Upper lobe of left lung (tissue), 6 donors: ENCODE measurements around the gene CHST5. TPM values are rescaled to one million over a fixed set of nuclear protein-coding genes. Genes with fewer than 3 reads are reported as not detected.

ENCODE experiments used
- ATAC-seq, 2 donors: fragments of 200-7000 bp; cut with Tn5 transposase; one replicate each; pipeline ENCODE4 v1.9.1; 2022; ENCODE audit warnings: mild to moderate bottlenecking in 2 of 2, moderate library complexity in 2 of 2; ENCODE audit not compliant: low FRiP score in 2 of 2
- DNase-seq, 2 donors: peaks; one replicate each; pipeline ENCODE4 v3.0.0-alpha.2; 2019 to 2020
- H3K27ac ChIP-seq, 4 donors: fragments of 200-600 bp; sonication (generic); one replicate each; pipeline ENCODE4 v1.5.1; 2016 to 2019
- H3K27me3 ChIP-seq, 4 donors: fragments of 200-600 bp; sonication (generic); one replicate each; pipeline ENCODE4 v1.5.1; 2017 to 2019
- H3K36me3 ChIP-seq, 4 donors: fragments of 200-600 bp; sonication (generic); one replicate each; pipeline ENCODE4 v1.5.1; 2016 to 2019
- H3K4me1 ChIP-seq, 4 donors: fragments of 200-600 bp; sonication (generic); one replicate each; pipeline ENCODE4 v1.5.1; 2018 to 2019
- H3K4me3 ChIP-seq, 4 donors: fragments of 200-600 bp; sonication (generic); one replicate each; pipeline ENCODE4 v1.5.1; 2017 to 2019; ENCODE audit warnings: mild to moderate bottlenecking in 2 of 4, moderate library complexity in 1 of 4
- H3K9me3 ChIP-seq, 4 donors: fragments of 200-600 bp; sonication (generic); one replicate each; pipeline ENCODE4 v1.5.1; 2018 to 2019
- CTCF ChIP-seq, 6 experiments: fragments of 450-650 bp in 4 of 6; fragments of 200-600 bp in 2 of 6; sonication (generic) in 2 of 6; IDR thresholded peaks; one replicate each; pipeline ENCODE4 v1.5.1; 2016 to 2019; ENCODE audit warnings: antibody characterized with exemption in 6 of 6
- EP300 ChIP-seq, 4 donors: sonication (generic); formaldehyde crosslinking; IDR thresholded peaks; one replicate each; pipeline ENCODE4 v1.5.1; 2017; ENCODE audit warnings: antibody characterized with exemption in 4 of 4, control low read depth in 2 of 4
- POLR2A ChIP-seq, 4 donors: fragments of 450-650 bp; IDR thresholded peaks; one replicate each; pipeline ENCODE4 v1.5.1; 2016 to 2017; ENCODE audit warnings: antibody characterized with exemption in 4 of 4, mild to moderate bottlenecking in 2 of 4
- POLR2AphosphoS5 ChIP-seq, 2 donors: sonication (generic); formaldehyde crosslinking; IDR thresholded peaks; one replicate each; pipeline ENCODE4 v1.5.1; 2017; ENCODE audit warnings: antibody characterized with exemption in 2 of 2
- WGBS, 2 donors: methylation state at CpG; one replicate each; pipeline ENCODE4 v1.1.5; 2017 to 2018; 5-methylcytosine and 5-hydroxymethylcytosine counted together
- total RNA-seq, 6 donors: library from RNA; depleted of rRNA in 4 of 6; stranded (reverse); fragments of >200 nt in 4 of 6; gene quantifications; one replicate each; pipeline versions ENCODE4 v1.1.0 to v1.2.1, GENCODE V29; 2016 to 2021
- donor health status: DM: no; HTN: no; CAD: no; lungs with moderate emphysema.
- donor health status: DM: no; HTN: yes; CAD: no; lungs with severe emphysema.

The CHST5 gene
- total RNA-seq, 6 donors from 2014 or later, result 0.11 to 1.7 (median 0.51) TPM; not detected in 3

DNA sequence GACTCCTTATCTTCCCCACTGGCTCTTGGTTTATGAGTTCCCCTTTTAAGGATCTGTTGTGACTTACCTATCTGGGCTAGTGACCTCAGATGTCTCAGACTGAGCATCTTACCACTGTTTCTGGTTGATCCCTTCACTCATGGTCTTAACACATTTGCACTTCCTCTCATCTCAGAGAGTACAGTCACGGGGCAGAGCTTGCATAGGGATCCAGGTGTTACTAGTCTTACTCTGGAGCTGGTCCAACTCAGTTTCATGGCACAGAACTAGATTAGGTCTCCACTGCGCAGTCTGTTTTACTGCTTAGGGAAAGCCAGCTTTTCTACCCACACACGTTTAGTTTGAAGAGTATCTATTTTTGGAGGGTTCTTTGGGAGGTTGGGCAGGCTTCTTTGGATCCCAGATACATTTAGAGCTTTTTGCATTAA is 40.5 kb upstream of the CHST5 start:
- Histone ChIP-seq H3K9me3 (no peaks in the 10 kb centered on the region), H3K27ac (no peak overlapping the region), H3K36me3 (peaks cover 29 to 89% (median 76%) of the 10 kb centered on the region in 4 donors), H3K4me3 (no peak overlapping the region), H3K4me1 (peaks cover 0 to 23% (median 5%) of the 10 kb centered on the region in 4 donors), H3K27me3 (no peaks in the 10 kb centered on the region)
- TF ChIP-seq POLR2A (IDR thresholded peaks at IDR 0.05), result no peak
- DNase-seq (no peak), ATAC-seq (peak in 1 of 2 donors; percentile 34)
- 64 to 84% methylated on average over 3 of the region's 3 CpGs for WGBS, 2 donors

- 72 to 76% methylated on average over 3 of the region's 3 CpGs for WGBS, 2 donors
- no peak for DNase-seq
- Histone ChIP-seq H3K4me1 (peaks cover 0 to 28% (median 9%) of the 10 kb centered on the region in 4 donors), H3K4me3 (no peak overlapping the region), H3K9me3 (no peaks in the 10 kb centered on the region), H3K27ac (no peak overlapping the region), H3K36me3 (peaks cover 29 to 93% (median 81%) of the 10 kb centered on the region in 4 donors), H3K27me3 (no peaks in the 10 kb centered on the region)
- TF ChIP-seq EP300 (IDR thresholded peaks at IDR 0.05) (no peak), POLR2A (IDR thresholded peaks at IDR 0.05) (no peak), POLR2AphosphoS5 (IDR thresholded peaks at IDR 0.05) (no peak), CTCF (IDR thresholded peaks at IDR 0.05) (no peak)
- ATAC-seq, result no peak
Measured at GRCh38 chr16:75575958-75576357, 40.0 kb upstream of the CHST5 start.

- H3K4me3 ChIP-seq, result no peak overlapping the region
- H3K36me3 ChIP-seq, result peaks cover 26 to 100% (median 85%) of the 10 kb centered on the region in 4 donors
- ATAC-seq (no peak), DNase-seq (no peak)
- H3K4me1 ChIP-seq, result peaks cover 17 to 46% (median 21%) of the 10 kb centered on the region in 4 donors
- no peak overlapping the region for H3K27ac ChIP-seq
- 78 to 80% methylated on average over 5 of the region's 5 CpGs for WGBS, 2 donors
- H3K9me3 ChIP-seq, result no peaks in the 10 kb centered on the region
- TF ChIP-seq EP300 (IDR thresholded peaks at IDR 0.05) (no peak), CTCF (IDR thresholded peaks at IDR 0.05) (no peak), POLR2AphosphoS5 (IDR thresholded peaks at IDR 0.05) (no peak), POLR2A (IDR thresholded peaks at IDR 0.05) (no peak)
- no peaks in the 10 kb centered on the region for H3K27me3 ChIP-seq
Measured at GRCh38 chr16:75573955-75574354, 38.0 kb upstream of the CHST5 start.

DNA sequence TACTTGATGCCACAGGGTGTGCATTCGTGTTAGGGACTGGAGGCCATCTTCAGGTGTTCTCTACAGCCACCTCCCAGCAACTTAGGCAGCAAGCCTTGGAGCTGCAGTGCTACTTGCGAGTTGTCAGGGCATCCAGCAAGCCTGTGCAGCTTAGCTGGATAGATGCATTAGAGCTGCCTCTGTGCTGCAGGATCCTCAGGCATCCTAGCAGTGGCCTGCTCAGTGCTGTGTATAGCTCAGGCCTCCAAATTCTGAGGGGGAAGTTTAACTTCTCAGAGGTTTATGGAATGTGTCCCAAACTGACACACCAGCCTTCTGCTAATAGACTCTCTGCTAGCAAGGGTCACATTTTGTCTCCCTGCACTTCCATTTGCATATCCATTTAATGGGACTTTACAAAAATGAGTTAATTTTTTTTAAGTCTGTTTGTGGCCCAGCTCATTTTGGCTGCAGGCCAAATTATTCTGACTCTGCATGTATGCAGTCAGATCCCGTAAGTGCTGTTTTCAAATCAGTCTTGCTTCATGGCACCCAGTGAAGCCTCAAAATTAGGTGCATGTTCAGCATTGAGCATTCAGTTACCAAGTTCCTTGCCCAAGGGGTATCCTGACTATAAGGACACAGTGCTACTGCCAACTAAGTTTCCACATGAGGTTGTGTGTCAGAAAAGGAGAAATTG is 37.1 kb upstream of the CHST5 start:
- WGBS, 2 donors, result 63 to 77% methylated on average over 2 to 3 of the region's 3 CpGs
- Histone ChIP-seq H3K36me3 (peaks cover 17 to 100% (median 85%) of the 10 kb centered on the region in 4 donors), H3K9me3 (no peaks in the 10 kb centered on the region), H3K4me3 (no peak overlapping the region), H3K27ac (peak overlapping the region in 1 of 4 donors; percentile 11), H3K27me3 (no peaks in the 10 kb centered on the region), H3K4me1 (peaks cover 18 to 55% (median 27%) of the 10 kb centered on the region in 4 donors)
- ATAC-seq, result no peak
- TF ChIP-seq EP300 (IDR thresholded peaks at IDR 0.05) (no peak), POLR2AphosphoS5 (IDR thresholded peaks at IDR 0.05) (no peak), POLR2A (IDR thresholded peaks at IDR 0.05) (no peak), CTCF (IDR thresholded peaks at IDR 0.05) (no peak)
- DNase-seq, result no peak

- H3K9me3 ChIP-seq, result no peaks in the 10 kb centered on the region
- peaks cover 32 to 71% (median 39%) of the 10 kb centered on the region in 4 donors for H3K4me1 ChIP-seq
- ATAC-seq, result no peak
- H3K27me3 ChIP-seq, result no peaks in the 10 kb centered on the region
- TF ChIP-seq EP300 (IDR thresholded peaks at IDR 0.05), result no peak
- no peak for TF ChIP-seq POLR2A (IDR thresholded peaks at IDR 0.05)
- TF ChIP-seq CTCF (IDR thresholded peaks at IDR 0.05), result no peak
- TF ChIP-seq POLR2AphosphoS5 (IDR thresholded peaks at IDR 0.05), result no peak
- peaks cover 5 to 81% (median 63%) of the 10 kb centered on the region in 4 donors for H3K36me3 ChIP-seq
- WGBS, 2 donors, result 56 to 62% methylated on average over 5 of the region's 5 CpGs
- peak overlapping the region in 1 of 4 donors; percentile 31 for H3K27ac ChIP-seq
- DNase-seq, result no peak
- H3K4me3 ChIP-seq, result no peak overlapping the region
Measured at GRCh38 chr16:75570396-75571065, 34.6 kb upstream of the CHST5 start.
